ENCODE results near the gene CFAP20. TPM values are rescaled to one million over a fixed set of nuclear protein-coding genes. Genes with fewer than 3 reads are reported as not detected.

Gene CFAP20
- total RNA-seq, 1 donor from 2014 or later = 41.7 TPM

DNA sequence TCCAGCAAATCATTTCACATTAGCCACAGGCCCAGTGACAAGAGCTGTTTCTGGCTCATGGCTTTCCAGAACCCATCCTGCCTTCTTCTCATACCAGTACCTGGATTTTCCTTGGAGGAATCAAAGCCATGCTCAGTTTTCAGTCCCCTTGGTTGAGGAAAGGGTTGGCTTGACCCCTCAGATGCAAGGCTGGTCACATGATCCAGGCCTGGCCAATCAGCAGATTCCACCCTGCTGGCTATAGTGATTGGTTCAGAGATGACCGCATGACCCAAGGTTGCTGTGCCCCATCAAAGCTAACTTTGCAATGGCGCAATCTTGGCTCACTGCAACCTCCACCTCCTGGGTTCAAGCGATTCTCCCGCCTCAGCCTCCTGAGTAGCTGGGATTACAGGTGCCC lies 58.6 kb downstream of the CFAP20 start:
- Mint-ChIP-seq H3K9me3 (peaks cover 6% of the 10 kb centered on the region), H3K27me3 (no peaks in the 10 kb centered on the region), H3K27ac (no peak overlapping the region), H3K36me3 (no peaks in the 10 kb centered on the region), H3K4me1 (ENCODE audit: unreplicated experiment) (no peaks in the 10 kb centered on the region), H3K4me3 (no peak overlapping the region)
- no peak for TF ChIP-seq CTCF (conservative IDR thresholded peaks at IDR 0.05)
- DNase-seq (ENCODE audit: extremely low spot score, unreplicated experiment) = no peak

Other genes starting within 250 kb of the CFAP20 start
- 0.19 and 2.3 TPM in 2 replicates for gene CNGB1, start 158.3 kb downstream of the CFAP20 start, total RNA-seq (ENCODE audit: low replicate concordance)
- gene ZNF319, start 128.7 kb downstream of the CFAP20 start, total RNA-seq (ENCODE audit: low replicate concordance) = 13.7 and 14.2 TPM in 2 replicates
- gene USB1, start 128.0 kb downstream of the CFAP20 start, total RNA-seq (ENCODE audit: low replicate concordance) = 39.7 and 42.9 TPM in 2 replicates
- 33.2 and 46.3 TPM in 2 replicates for gene MMP15, start 103.6 kb downstream of the CFAP20 start, total RNA-seq (ENCODE audit: low replicate concordance)
- gene CSNK2A2, start 68.7 kb upstream of the CFAP20 start, total RNA-seq (ENCODE audit: low replicate concordance) = 67.1 and 79.4 TPM in 2 replicates
- not detected in 2 replicates for gene PRSS54, start 165.6 kb upstream of the CFAP20 start, total RNA-seq (ENCODE audit: low replicate concordance)